ENCODE results near the gene MIB2.
"Not testable (repeated sequence)": the region's sequence is repeated elsewhere in the genome, so short reads cannot be mapped to it uniquely, and the experiment has no call there.

The MIB2 gene

GRCh38 chr1:1630965-1631781, 15.9 kb downstream of the MIB2 start:
- H3K4me3 ChIP-seq (ENCODE audit: control insufficient read depth, low read depth, low read length), result no peak overlapping the region
- no peak for DNase-seq (ENCODE audit: low read depth)

GRCh38 chr1:1631782-1632420, 16.6 kb downstream of the MIB2 start, which contains the start of gene MMP23B:
Gene MMP23B (plus strand): TSS chr1:1632173. CDS start chr1:1632219, 46 bp downstream.
- no peak for DNase-seq (ENCODE audit: low read depth)
- H3K4me3 ChIP-seq (ENCODE audit: control insufficient read depth, low read depth, low read length), result no peak within 1 kb of the TSS
- no peak for TF ChIP-seq CTCF (IDR thresholded peaks at IDR 0.05; ENCODE audit: control insufficient read depth, insufficient read depth, low read depth, low read length, missing control alignments)

More at GRCh38 chr1:1630965-1631781, 15.9 kb downstream of the MIB2 start:
- no peak for TF ChIP-seq CTCF (IDR thresholded peaks at IDR 0.05; ENCODE audit: control insufficient read depth, insufficient read depth, low read depth, low read length, missing control alignments)

- DNase-seq (ENCODE audit: low read depth); H3K4me3 ChIP-seq (ENCODE audit: control insufficient read depth, low read depth, low read length): not testable (repeated sequence)
These were observed 18.1 kb downstream of the MIB2 start for GRCh38 chr1:1633409-1633808.

- not testable (repeated sequence) for H3K4me3 ChIP-seq (ENCODE audit: control insufficient read depth, low read depth, low read length); DNase-seq (ENCODE audit: low read depth)
These were observed 19.3 kb downstream of the MIB2 start for GRCh38 chr1:1634613-1635012.

GRCh38 chr1:1636621-1637478, 21.6 kb downstream of the MIB2 start:
- DNase-seq (ENCODE audit: low read depth); H3K4me3 ChIP-seq (ENCODE audit: control insufficient read depth, low read depth, low read length): not testable (repeated sequence)

- H3K4me3 ChIP-seq (ENCODE audit: control insufficient read depth, low read depth, low read length), result not testable (repeated sequence)
These were observed 22.2 kb downstream of the MIB2 start for GRCh38 chr1:1637479-1637875.

GRCh38 chr1:1638528-1638927, 23.2 kb downstream of the MIB2 start:
- H3K4me3 ChIP-seq (ENCODE audit: control insufficient read depth, low read depth, low read length); DNase-seq (ENCODE audit: low read depth): not testable (repeated sequence)

More at GRCh38 chr1:1637479-1637875, 22.2 kb downstream of the MIB2 start:
- not testable (repeated sequence) for DNase-seq (ENCODE audit: low read depth)

GRCh38 chr1:1639368-1639767, 24.1 kb downstream of the MIB2 start:
- not testable (repeated sequence) for H3K4me3 ChIP-seq (ENCODE audit: control insufficient read depth, low read depth, low read length); DNase-seq (ENCODE audit: low read depth)

- DNase-seq (ENCODE audit: low read depth); H3K4me3 ChIP-seq (ENCODE audit: control insufficient read depth, low read depth, low read length): not testable (repeated sequence)
These were observed 24.8 kb downstream of the MIB2 start for GRCh38 chr1:1640081-1640480.

GRCh38 chr1:1640711-1641461, 25.6 kb downstream of the MIB2 start:
- not testable (repeated sequence) for DNase-seq (ENCODE audit: low read depth); H3K4me3 ChIP-seq (ENCODE audit: control insufficient read depth, low read depth, low read length)

- not testable (repeated sequence) for DNase-seq (ENCODE audit: low read depth); H3K4me3 ChIP-seq (ENCODE audit: control insufficient read depth, low read depth, low read length)
These were observed 31.0 kb downstream of the MIB2 start for GRCh38 chr1:1646326-1646725.

- not testable (repeated sequence) for DNase-seq (ENCODE audit: low read depth); H3K4me3 ChIP-seq (ENCODE audit: control insufficient read depth, low read depth, low read length)
These were observed 32.4 kb downstream of the MIB2 start for GRCh38 chr1:1647567-1648241.

- DNase-seq (ENCODE audit: low read depth); H3K4me3 ChIP-seq (ENCODE audit: control insufficient read depth, low read depth, low read length): not testable (repeated sequence)
These were observed 33.0 kb downstream of the MIB2 start for GRCh38 chr1:1648265-1648664.
